Measurements from ENCODE around the gene HDAC5.

- no peak for TF ChIP-seq CTCF (IDR thresholded peaks at IDR 0.05)
- no peak for TF ChIP-seq POLR2A (IDR thresholded peaks at IDR 0.05)
Observed at GRCh38 chr17:44081681-44082080, 41.8 kb downstream of the HDAC5 start.

Measured in right lobe of liver (tissue), 4 donors.